Erythroblast (primary cell): ENCODE results near the gene PSMC4.
A peak's percentile ranks its signal among the peaks of the same experiment; 100 is the strongest.

ENCODE experiments used
- DNase-seq, 2 experiments: peaks; one replicate each; lab custom pipeline; 2025; lab: John Stamatoyannopoulos, UW
- GATA1 ChIP-seq: IDR thresholded peaks from 2 replicates; pipeline ENCODE4 v1.6.1; 2011; ENCODE audit warnings: low read depth, mild to moderate bottlenecking, control low read depth, low read length, moderate library complexity
- POLR2A ChIP-seq: IDR thresholded peaks from 2 replicates; pipeline ENCODE4 v1.6.1; 2011; ENCODE audit warnings: mild to moderate bottlenecking, low read length

Gene PSMC4

DNA sequence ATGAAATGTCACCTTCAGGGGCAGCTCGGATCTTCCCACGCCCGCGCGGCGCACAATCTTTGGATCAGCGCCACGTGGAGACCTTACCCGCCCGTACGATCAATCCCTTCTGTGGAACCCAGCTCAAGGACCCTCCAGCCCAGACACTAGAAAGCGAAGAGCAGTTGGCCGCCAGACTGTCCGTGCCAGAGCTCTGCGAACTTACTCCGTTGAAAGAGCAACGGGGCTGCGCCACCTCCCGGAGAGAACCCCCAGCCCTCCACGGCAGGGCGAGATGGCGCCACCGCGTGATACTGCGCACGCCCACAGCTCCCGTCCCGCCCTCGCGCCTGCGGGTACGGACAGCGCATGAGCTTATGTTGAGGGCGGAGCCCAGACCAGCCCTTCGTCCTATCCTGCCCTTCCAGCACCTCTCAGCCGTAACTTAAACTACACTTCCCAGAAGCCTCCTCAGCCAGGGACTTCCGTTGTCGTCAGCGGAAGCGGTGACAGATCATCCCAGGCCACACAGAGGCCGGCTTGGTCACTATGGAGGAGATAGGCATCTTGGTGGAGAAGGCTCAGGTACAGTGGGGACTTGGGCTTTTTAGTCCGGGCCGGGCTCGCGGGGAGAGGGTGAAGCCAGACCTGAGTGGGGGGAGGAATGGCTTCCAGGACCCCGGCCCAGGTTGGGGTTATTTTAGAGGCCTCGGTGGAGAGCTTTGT is at the start of gene PSMC4:
Gene PSMC4, plus strand, starts transcription at position 491 of the 705 bp plus-strand sequence. Its CDS starts 38 bp downstream, at position 529.
- TF ChIP-seq POLR2A (peak; percentile 92), GATA1 (no peak)

DNA sequence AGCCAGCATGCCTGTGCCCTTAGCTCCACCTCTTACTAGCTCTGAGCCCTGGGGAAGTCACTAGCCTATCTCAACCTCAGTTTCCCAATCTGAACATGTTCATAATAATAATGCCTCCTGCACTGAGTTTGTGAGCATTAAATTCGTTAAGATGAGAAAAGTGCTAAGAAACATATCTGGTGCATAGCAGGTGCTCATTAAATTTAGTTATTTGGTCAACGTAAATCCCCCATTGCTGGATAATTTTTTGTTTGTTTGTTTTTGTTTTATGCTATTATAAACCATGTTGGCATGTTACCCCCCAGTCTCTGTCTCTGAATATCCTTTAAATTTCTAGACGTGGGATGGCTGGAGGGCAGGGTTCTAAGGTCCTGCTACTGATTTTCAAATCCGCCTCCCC is 47.1 kb upstream of the PSMC4 start:
- TF ChIP-seq GATA1 (no peak), POLR2A (no peak)
- DNase-seq: no peak

More for the DNA sequence above, at the start of gene PSMC4:
- peak; percentile 99 for DNase-seq

DNA sequence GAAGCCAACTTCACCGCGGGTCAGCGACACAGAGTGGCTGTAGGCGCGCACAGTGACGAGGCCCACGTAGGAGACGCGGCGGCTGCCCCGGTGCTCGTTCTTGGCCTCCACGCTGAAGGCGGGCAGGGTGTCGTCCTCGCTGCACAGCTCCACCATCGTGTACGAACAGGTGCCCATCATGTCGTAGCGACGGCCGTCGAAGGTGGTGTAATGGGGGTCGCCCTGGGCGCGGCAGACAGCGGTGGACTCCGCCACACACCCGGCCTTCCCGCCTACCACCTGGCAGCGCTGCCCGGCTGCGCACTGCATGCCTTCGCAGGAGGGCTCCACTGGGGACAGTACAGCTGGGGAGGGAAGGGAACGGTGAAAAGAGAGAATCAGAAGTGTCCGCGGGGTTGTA is 46.6 kb upstream of the PSMC4 start:
- DNase-seq: no peak
- TF ChIP-seq POLR2A (no peak), GATA1 (no peak)

DNA sequence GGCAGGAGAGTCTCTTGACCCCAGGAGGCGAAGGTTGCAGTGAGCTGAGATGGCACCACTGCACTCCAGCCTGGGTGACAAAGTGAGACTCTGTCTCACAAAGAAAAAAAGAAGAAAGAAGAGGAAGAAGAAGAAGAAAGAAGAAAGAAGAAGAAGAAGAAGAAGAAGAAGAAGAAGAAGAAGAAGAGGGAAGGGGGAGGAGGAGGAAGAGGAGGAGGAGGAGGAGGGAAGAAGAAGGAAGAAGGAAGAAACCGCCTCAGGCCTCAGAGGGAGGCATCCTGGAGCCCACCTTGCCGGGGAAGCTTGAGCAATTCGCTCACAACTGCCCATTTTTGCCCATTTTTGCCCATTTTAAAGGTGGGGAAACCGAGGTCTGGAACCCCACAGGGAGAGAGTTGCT is 46.0 kb upstream of the PSMC4 start:
- no peak for DNase-seq

DNA sequence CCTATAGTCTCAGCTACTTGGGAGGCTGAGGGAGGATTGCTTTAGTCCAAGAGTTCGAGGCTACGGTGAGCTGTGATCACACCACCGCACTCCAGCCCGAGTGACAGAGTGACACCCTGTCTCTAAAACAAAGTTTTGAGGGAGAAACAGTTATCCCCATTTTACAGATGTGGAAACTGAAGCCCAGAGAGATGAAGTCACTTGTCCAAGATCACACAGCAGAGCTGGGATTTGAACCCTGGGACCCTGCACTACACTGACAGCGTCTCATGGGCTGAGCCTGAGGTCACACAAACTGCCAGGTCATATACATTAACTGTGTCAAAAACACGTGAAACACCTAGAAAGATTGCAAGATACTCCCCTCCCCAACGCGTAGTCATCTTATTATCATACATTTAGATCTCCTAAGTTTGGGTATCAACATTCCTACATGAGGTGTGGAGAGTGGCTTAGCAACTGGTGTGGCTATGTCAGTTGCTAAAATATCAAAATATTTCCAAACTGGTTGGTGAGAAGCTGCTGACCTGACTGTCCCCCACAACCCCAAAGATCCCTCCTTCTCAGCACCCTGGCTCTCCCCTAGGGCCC is 44.7 kb upstream of the PSMC4 start:
- DNase-seq: no peak
- TF ChIP-seq POLR2A (no peak), GATA1 (no peak)

More for the DNA sequence above, 46.0 kb upstream of the PSMC4 start:
- no peak for TF ChIP-seq GATA1
- TF ChIP-seq POLR2A: no peak

DNA sequence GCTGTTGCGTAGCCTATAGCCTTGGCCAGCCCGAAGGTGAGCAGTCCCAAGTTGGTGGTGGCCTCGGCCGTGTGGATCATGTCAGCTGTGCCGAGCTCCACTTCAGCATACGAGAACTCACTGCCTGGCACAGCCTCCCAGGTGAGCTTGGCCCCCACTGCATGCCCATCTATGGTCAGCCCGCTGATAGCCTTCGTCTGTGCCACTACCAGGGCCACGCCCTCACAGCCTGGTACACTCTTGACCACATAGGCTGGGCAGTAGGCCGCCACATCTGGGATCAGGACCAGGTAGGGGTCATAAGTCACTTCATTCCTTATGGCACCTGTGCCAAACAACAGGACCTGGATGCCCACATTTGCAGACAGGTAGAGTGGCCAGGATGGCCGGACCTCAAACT is 43.9 kb upstream of the PSMC4 start:
- no peak for TF ChIP-seq GATA1
- TF ChIP-seq POLR2A: no peak
- no peak for DNase-seq

- DNase-seq: peak in 1 of 2 experiments; percentile 15
- no peak for TF ChIP-seq POLR2A
- no peak for TF ChIP-seq GATA1
Observed at GRCh38 chr19:39927524-39928356, 43.2 kb upstream of the PSMC4 start.

DNA sequence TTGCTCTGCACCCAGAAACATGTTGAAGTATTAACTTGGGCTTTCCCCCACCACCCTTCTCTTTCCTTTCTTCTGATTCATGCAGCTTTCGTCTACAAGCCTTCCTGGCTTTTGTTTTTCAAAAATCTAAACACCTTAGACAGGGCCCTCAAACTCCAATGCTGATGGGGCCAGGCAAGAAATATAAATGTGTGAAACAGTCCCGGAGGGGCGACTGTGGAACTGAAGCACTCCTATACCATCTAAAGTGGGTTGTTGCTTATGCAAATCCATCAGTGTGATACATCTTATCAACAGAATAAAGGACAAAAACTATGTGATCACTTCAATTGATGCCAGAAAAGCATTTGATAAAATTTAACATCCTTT is 42.6 kb upstream of the PSMC4 start:
- no peak for TF ChIP-seq GATA1
- TF ChIP-seq POLR2A: no peak
- no peak for DNase-seq

DNA sequence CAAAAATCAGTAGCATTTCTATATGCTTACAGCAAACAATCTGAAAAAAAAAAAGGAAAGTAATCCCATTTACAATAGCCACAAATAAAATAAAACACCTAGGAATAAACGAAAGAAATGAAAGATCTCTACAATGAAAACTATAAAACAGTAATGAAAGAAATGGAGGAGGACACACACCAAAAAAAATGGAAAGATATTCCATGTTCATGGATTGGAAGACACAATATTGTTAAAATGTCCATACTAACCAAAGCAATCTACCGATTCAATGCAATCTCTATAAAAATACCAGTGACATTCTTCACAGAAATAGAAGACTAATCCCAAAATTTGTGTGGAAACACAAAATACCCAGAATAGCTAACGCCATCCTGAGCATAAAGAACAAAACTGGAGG is 41.2 kb upstream of the PSMC4 start:
- no peak for DNase-seq
- no peak for TF ChIP-seq GATA1
- TF ChIP-seq POLR2A: no peak

DNA sequence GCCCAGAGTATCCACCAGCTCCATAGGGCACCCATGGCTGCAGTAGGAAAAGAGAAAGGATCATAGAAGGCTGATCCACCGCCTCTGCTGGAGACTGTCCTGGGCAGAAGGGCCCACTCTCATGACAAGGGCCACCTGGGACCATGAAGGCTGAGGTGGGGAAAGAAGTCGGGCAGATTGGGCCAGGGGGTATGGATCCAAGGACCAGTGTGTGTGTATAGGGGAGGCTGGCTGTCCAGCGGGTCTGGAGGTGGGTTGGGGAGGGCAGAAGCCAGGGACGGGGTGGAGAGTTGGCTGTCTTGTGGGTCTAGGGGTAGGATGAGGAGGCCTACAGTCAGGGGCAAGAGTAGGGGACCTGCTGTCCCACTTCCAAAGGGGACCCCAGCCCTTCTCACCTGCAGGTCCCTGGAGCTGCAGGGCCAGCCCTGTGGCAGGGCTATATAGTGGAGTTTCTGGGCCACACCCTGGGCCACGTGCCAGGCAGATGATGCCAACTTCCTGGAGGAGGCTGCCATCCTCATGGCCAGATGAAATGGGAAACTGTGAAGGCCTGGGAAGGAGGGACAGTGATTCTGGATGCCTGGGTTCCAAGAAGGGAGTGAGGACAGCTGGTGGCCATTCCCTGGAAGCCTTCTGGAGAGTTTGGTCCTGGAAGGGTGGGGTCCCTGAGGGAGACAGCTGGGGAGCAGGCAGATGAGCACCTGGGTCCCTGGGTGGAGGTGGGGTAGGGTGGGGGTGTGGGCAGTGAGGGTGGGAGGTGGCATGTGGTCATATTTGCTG is 36.2 kb upstream of the PSMC4 start, which contains the start of gene FCGBP:
Gene FCGBP, minus strand, starts transcription at position 51 of the 780 bp plus-strand sequence.
- TF ChIP-seq POLR2A (no peak), GATA1 (no peak)
- DNase-seq: no peak

DNA sequence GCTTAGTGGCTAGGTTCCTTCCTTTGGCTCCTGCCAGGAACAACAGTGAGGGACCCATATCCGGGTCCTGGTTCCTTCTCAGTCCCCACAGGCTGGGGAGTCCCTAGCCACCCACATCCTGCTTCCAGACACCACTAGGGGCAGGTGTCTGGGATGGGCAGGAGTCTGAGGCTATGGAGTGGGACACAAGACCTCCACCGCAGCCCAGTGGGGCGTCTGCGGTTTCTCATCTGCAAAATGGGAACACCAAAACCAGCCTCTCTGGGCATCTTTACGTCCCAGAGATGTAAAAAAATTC is 35.7 kb upstream of the PSMC4 start:
- no peak for DNase-seq
- TF ChIP-seq POLR2A (no peak), GATA1 (no peak)

DNA sequence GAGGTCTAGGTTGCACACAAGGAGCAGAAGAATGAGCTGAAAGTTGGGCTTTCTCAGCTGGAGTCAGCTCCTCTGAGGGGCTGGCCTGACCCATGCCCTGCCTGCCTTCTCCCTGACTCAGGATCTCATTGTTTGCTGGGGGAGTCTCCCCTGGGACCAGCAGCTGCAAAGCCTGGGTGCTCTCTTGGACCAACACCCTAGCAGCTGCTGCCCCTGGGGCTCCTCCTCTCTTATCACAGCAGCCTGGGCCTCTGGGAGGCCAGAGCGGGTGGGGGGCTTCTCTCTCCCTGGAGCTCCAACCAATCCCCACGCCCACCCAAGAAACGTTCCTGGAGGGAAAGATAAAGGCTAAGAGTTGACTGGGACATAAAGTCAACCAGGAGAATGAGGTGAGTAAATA is 34.9 kb upstream of the PSMC4 start:
- TF ChIP-seq POLR2A (no peak), GATA1 (no peak)
- peak; percentile 6 to 29 for DNase-seq

DNA sequence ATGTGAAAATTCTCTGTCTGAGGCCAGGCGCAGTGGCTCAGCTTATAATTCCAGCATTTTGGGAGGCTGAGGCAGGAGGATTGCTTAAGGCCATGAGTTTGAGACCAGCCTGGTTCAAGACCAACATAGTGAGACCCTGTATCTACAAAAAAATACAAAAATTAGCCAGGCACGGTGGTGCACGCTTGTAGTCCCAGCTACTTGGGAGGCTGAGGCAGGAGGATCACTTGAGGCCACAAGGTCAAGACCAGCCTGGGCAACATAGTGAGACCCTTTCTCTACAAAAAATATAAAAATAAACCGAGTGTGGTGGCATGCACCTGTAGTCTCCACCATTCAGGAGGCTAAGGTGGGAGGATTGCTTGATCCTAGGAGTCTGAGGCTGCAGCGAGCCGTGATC is 34.3 kb upstream of the PSMC4 start:
- no peak for DNase-seq
- TF ChIP-seq GATA1: no peak
- TF ChIP-seq POLR2A: no peak
